Islet precursor cell (in vitro differentiated cells): Measurements from ENCODE around the gene DCST1.

Experiments
- DNase-seq: peaks from one replicate; pipeline ENCODE4 v3.0.0-alpha.2; 2018

DCST1 gene

DNA sequence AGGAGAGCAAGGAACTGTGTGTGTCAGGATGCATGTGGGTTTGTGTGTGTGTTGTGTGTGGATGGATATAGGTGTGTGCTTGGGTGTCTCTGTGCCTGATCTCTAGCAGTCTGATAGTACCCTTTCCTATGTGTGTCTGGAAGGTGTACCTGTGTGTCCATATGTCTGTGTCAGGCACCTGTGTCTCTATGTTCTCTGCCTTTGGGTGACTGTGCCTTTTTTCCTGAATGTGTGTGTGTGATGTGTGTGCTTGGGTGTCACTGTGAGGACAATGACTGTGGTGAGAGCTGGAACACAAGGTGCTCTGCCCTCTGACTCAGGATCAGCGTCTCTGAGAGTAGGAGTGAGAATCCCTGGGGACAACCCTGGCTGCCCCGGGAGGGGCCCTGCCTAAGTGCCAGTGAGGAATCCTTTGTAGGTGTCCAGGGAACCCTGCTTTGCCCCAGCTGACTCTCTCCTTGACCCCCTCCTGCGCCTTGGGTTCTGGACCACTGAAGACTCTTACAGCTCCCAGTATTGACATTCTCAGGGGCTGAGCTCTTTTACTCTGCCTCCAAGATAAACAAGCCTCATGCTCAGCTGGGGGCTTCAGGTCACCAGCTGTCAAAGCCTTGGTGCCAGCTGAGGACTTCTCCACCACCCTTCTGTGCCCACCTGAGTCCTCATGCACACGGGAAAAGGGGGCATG is 44.3 kb downstream of the DCST1 start:
- DNase-seq, result no peak

DNA sequence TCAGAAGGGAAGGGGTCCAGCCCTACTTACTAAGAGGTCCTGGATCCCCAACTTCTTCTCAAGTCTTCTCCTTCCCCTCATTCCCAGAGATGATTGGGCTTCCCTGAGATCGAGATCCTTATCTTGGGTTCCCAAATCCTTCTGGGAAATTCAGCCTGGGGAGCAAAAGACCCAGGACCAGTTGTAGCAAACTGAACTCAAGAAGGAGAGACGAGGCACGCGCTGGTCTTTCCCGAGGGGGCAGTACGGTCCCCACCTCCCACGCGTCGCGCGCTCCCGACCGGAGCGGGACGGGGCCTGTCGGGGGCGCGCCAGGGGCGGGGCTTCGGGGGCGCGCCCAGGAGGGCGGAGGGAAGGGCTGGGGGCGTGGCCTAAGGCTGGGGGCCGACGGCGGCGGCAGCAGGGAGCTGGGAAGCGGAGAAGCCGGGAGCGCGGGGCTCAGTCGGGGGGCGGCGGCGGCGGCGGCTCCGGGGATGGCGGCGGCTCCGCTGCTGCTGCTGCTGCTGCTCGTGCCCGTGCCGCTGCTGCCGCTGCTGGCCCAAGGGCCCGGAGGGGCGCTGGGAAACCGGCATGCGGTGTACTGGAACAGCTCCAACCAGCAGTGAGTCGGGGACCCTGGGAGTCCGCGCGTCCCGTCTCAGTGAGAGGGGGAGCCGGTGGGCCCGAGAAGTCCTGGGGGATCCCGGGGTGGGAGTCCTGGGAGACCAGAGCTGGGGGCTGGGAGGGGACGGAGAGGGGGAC is 45.0 kb downstream of the DCST1 start, which contains the start of gene EFNA3:
EFNA3 (plus strand) TSS at position 369 of the 741 bp plus-strand sequence; CDS start at position 474, 105 bp downstream.
- peak; percentile 77 for DNase-seq

DNA sequence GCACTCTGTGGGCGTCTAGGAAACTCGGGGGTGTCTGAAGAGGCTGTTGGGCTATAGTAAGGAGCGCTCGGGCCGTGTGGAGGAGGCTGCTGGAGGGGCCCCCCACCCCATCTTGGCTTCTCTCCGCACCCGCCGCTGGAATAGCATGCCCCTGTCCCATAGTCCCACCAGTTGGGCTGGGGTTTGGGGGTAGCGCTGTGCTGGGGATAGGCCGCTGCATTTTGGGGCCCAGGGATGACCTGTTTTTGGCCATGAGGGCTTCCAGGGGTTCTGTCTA is 45.5 kb downstream of the DCST1 start:
- no peak for DNase-seq

DNA sequence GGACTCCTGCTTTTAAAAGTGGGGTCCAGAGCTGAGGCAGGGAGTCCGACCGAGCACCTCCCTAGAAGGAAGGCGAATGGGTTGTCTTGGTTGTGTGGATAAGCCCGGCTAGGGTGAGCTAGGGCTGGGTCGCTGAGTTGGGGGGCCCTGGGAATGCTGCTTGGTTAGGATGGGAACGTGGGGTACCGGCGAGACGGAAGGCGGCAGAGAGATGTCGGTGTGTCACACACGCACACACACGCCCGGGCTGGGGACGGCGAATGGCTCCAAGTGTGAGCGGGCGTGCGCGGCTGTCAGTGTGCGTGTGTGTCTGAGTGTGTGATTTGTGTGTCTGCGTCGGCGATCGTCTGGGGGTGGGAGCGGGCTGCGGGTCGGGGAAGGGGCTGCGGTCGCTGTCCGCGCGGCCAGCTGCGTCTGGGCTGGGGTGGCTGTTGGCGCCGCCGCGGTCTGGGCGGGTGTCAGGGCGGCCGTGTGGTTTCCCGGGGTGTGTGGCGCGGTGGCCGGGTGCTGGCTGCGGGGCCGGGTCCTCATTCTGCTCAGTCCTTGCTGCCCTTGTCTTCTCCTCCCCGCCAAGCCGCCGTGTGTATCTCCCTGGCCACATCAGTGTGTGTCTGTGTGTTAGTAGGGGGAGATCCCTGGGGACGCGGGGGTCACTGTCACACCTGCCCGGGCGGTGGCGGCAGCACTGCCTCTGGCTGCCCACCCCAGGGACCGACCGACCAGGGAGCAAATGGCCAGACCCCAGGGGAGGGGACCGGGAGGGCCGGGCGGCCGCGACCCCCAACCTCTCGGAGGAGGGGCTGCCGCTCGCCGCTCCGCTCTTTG is 46.1 kb downstream of the DCST1 start:
- DNase-seq, result peak; percentile 67

DNA sequence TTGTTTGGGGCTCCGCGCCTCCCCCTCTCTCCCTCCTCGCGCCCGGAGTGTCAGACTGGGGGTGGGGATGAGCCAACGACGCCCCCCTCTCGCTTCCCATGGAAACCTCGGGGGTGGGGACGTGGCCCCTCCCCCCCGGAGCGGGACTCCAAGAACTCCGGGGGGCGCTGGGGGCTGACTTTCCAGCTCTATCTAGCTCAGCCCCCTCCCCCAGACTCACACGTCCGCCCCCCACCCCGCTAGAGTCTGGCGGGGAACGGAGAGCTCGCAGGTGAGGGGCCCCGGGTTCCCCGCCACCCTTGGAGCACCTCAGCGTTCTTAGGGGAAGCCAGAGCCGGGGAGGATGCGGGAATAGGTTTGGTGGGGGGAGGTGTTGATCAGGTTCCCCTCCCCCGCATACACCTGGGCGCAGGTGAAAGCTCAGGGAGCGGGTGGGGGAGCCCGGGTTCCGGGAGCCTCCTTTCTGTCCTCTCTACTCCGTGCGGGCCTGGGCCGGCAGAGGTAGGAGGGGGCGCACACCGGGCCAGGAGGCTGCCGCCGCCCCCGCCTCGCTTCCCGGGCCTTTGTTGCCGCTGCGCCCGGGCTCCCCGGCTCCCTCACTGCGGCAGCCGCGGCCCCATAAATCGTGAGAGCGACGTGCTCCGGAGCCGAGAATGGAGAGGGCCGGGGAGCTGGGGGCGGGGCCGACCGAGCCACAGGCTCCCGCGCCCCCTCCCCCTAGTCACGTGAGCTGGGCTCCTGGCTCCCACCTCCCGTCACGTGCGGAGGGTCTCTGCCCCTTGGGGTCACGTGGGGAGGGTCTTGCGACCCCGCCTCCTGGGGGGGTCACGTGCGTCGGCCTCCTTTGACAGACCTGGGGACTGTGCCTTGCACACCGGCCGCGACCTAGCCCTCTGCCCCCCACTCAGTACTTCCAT is 46.9 kb downstream of the DCST1 start:
- peak; percentile 75 for DNase-seq

DNA sequence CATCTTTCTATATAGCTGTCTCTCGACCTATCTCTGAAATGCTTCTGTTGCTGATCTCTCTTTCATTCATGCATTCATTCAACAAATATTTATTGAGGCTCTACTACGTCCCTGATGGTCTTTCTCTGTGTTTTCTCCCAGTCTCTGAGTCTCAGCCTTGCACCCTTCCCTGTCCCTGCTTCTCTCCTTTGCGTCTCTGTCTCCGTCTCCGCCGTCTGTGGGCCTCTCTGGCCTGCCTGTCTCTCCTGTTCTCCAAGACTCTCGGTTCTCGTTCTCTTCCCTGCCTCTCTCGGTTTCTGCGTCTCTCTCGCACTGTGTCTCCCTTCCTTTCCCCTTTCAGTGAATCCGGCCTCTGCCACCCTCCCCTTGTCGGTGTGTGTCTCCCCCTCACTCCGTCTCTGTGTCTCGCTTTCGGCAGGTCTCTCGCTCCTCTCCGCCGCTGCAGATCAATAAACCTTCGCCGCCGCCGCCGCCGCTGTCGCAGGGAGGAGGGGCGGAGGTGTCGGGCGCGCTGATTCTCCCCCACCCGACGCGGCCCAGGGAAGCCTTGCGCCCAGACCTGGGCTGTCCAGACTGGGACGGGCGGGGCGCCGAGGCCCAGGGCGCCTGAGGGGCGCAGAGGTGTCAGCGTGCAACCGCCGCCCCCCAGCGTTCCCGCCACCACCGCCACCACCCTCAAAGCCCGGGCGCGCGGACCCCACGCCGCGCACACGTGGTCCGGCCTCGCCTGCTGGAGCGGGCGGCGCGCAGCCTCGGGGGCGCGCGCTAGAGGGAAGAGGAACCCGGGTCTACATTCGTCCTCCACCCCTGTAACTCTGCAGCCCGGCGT is 48.1 kb downstream of the DCST1 start:
- DNase-seq, result peak; percentile 67

DNA sequence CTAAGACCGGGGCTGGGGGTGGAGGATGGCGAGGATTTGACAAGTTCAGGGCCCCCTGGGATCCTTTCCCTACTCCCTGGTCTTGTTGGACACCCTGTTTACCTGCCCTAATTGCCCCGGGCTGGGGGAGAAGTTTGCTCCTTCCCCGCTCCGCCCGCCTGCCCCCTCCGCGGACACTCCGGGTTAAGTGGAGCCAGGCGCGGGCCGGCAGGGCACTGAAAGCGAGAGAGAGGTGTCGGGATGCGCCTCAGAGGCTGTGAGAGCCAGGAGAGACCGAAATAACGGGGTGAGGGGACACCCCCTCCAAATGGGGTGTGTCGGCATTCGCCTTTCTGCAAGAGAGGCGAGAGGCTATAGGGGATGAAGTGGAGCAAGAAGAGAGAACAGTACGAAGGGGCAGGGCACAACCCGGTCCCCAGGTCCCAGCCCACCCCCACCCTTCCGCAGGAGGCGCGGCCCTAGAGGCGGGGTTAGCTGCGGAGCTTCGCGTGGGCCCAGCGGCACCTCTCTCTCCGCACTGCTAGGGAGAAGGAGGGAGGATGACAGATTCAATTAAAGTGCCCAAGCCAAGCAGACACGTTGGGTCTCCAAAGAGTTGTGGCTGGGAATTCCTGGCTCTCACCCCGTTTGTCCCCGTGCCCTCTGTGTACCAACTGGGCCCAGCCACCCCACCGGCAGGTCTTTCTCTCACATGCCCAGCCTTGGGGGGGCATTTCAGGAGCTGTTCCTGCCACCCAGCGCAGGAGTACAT is 48.9 kb downstream of the DCST1 start:
- peak; percentile 63 for DNase-seq

DNA sequence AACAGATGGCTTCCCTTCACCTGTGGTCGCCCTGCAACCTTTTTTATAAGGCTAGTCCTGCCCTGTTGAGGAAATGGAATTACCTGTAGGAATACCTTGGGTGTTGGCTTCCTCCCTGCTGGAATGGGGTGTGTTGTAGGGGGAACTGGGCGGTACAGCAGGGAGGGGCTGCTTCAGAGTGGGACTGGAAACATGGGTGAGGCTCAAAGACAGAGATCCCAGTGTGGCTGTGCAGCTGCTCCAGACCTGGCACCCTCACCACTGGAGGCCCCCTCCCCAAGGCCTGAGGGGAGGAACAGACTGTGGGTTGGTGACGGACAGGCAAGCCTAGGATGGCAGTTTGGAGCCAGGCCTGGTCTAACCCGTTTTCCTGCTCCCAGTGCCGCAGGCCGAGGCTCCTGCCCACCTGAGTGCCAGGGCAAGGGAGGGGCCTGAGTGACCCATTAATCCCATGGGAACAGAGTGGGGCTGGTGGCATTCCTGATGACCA is 49.5 kb downstream of the DCST1 start:
- peak; percentile 52 for DNase-seq

DNA sequence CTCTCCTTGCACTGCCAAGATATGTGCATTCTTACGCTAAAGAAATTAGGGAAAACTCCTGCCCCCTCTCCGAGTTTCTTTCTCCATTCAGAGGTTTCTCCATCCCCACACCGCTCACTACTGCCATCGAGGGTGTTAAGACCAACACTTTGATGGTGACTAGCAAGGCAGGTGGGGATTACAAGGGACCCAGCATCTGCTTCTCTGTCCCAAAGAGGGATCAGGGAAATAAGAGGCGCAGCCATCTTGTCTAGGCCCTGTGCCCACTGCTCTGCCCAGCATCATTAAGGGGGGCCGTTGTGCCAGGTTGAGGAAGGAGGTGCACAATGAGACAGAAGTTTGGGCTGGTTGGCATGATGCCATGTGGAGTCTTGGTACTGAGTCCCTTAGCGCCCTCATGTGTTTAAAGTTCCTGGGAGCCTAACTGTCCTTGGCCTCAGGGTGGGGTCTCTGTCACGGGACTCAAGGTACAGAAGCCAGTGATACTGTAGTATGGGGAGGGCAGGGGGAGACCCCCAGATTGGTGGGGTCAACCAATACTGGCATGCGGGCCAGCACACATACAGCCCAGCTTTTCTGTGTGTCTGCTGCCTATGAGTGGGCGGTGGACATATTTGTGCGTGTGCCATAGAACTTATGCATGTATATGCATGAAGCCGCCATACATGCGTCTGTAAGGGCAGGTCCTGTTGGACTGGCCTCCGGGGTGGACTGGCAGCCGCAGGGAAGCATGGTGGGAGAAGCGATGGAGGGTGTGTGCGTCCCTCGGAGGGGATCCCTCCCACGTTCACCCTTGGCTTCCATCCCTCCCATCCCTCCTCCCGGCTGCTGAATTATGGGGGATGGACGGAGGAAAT is 50.5 kb downstream of the DCST1 start:
- no peak for DNase-seq

DNA sequence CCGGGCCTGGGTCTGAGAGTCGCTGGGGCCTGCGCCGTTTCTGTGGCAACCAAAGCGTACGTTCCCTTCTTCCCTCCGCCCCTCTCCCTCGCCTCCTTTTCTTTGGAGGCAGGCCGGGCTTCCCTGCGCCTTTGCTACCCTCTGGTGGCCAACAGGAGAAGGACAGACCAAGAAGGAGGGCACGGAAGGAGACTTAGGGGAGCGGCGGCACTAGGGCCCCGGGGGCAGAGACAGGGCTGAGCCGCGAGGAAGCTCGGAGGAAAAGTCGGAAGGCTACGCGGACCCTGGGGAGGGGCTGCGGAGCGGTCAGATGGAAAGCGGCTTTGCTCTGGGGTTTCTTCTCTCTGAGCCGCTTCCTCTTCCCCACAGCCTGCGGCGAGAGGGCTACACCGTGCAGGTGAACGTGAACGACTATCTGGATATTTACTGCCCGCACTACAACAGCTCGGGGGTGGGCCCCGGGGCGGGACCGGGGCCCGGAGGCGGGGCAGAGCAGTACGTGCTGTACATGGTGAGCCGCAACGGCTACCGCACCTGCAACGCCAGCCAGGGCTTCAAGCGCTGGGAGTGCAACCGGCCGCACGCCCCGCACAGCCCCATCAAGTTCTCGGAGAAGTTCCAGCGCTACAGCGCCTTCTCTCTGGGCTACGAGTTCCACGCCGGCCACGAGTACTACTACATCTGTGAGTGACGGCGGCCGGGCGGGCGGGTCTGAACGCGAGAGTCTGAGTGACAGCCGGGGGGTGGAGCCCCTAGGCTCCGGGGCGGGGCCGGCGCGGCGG is 51.3 kb downstream of the DCST1 start:
- DNase-seq, result peak; percentile 98

DNA sequence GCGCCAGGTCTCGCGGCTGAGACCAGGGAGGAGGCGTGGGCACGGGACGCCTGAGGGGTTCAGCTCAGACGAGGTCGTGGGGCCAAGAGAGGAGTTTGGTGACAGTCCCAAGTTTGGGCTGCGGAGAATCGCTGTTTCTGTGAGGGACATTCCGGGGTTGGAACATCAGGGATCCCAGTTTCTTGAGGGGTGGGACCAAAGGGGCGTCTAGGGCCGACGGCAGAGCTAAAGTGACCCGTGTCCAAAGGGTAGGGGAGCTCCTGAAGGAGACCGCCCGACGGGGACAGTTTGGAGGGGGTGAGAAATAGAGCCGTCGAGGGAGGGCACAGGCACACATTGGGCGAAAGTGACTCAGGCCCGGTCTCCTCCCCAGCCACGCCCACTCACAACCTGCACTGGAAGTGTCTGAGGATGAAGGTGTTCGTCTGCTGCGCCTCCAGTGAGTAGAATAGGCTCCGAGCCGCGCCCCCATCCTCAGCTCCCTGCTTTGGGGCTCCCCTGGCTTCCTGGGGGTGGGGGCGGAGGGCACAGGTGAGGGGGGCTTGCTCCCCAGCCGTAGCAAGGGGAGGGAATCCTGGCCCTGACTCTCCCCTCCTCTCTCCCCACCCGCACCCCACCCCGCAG is 52.0 kb downstream of the DCST1 start:
- DNase-seq, result peak; percentile 82

DNA sequence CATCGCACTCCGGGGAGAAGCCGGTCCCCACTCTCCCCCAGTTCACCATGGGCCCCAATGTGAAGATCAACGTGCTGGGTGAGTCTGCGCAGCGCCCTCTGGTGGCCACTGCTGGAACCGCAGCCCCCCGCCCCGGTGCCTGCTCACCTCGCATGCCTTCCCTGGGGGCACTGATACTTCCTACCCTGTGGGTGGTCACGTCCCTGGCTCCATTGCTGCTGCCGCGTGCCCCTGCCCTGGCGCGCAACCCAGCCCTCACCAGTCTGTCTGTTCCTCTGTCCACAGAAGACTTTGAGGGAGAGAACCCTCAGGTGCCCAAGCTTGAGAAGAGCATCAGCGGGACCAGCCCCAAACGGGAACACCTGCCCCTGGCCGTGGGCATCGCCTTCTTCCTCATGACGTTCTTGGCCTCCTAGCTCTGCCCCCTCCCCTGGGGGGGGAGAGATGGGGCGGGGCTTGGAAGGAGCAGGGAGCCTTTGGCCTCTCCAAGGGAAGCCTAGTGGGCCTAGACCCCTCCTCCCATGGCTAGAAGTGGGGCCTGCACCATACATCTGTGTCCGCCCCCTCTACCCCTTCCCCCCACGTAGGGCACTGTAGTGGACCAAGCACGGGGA is 52.6 kb downstream of the DCST1 start:
- peak; percentile 87 for DNase-seq

DNA sequence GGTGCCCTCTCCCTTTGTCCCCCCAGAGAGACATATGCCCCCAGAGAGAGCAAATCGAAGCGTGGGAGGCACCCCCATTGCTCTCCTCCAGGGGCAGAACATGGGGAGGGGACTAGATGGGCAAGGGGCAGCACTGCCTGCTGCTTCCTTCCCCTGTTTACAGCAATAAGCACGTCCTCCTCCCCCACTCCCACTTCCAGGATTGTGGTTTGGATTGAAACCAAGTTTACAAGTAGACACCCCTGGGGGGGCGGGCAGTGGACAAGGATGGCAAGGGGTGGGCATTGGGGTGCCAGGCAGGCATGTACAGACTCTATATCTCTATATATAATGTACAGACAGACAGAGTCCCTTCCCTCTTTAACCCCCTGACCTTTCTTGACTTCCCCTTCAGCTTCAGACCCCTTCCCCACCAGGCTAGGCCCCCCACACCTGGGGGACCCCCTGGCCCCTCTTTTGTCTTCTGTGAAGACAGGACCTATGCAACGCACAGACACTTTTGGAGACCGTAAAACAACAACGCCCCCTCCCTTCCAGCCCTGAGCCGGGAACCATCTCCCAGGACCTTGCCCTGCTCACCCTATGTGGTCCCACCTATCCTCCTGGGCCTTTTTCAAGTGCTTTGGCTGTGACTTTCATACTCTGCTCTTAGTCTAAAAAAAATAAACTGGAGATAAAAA is 53.4 kb downstream of the DCST1 start:
- no peak for DNase-seq

DNA sequence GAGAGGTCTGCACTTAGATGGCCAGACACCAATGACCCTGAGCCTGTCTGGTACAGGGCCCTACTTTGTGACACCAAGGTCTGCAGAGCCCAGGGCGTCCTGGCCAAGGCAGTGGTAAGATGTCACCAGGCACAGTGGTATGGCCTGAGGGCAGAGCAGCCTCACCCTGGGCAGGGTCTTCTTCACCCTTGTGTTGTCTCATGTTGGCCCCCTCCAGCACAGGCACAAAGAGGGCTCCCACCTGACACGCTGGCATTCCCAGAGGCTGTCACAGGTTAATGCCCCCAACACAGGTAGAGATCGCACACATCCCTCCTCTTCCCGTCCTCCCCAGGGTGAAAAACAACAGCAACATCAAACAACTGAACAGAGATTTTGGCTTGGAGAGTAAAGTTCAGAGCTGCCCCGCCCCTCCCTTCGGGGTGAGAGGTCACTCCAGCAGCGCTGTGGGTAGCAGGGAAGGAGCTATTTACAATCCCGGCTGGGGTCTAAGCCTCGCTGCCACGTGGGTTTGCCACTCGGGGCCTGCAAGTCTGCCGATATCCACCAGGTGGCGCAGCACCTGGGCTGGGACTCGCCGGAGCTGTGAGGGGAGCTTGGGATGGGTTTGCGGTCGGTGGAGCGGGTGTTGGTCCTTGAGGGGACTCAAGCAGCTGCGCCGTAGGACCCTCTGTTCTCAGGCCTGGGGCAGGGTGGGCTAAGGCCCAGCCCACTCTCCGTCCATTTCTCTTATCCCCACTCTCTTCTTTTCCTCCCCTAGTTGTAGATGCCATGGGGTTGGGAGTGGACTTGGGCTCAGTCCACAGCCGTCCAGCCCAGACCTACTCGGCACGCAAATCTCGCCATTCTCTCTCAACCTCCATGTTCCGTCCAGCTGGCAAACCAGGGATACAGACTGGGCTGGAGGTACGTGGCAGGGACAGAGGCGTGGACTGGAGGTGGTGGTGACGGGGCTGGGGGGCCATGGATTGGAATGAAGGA is 57.7 kb downstream of the DCST1 start:
- DNase-seq, result peak; percentile 93

DNA sequence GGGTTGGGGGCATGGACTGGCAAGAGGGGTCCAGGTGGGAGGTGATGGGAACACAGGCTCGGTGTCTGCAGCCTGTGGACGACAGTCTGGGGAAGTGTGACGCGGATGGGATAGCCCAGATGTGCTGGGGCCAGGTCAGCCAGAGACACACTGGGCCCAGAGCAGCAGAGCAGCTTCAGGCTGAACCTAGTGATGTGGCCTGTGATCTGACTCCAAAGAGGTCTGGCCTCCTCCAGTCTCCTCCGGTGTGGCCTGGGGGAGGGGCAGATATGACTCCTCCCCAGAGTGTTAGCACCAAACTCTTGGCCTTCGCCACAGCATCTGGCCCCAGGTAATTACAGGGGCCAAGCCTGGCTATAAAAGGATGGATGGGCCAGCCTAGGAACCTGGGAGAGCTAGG is 58.5 kb downstream of the DCST1 start:
- peak; percentile 66 for DNase-seq

DNA sequence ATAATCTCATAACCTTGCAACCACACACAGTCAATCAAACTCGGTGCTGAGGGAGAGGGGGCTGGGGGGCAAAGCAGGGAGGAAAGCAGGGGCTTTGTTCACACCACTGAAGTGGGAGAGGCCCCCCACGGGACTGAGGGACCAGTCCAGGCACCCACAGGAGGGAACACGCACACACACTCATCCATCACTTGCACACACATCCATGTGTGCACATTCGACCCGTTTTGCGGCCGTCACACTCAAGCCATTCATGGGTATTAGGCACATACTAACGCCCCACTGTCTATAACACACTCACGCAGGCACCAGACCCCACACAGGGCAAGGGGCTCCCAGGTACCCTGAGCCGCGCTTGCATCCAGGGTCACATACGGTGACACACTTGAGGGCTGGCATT is 59.0 kb downstream of the DCST1 start:
- DNase-seq, result no peak
